GM21367 (cell line): ENCODE data around the gene TRAF3.
"Not testable (repeated sequence)": the region's sequence is repeated elsewhere in the genome, so short reads cannot be mapped to it uniquely, and the experiment has no call there.

ENCODE experiments used
- ATAC-seq: cut with Tn5 transposase; IDR thresholded peaks from one replicate; pipeline ENCODE4 v1.9.1; 2021; ENCODE audit not compliant: unreplicated experiment

Gene TRAF3

DNA sequence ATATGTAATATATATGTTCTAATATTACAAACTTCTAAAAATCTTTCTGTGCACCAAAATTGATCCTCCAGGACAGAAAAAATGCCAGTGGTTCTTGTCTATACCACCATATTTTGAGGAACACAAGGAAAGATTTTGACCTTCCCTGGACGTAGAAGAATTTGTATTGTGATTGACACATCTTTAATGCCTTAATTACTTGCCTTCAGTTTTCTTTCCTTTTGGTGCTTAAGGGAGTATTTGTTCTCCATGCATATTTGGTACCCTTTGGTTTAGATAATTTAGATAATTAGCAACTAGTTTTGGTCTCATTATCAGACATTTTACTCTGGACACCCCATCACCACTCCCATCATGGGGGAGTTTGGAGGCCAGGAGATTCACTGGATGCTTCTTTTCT is 27.6 kb downstream of the TRAF3 start:
- no peak for ATAC-seq

DNA sequence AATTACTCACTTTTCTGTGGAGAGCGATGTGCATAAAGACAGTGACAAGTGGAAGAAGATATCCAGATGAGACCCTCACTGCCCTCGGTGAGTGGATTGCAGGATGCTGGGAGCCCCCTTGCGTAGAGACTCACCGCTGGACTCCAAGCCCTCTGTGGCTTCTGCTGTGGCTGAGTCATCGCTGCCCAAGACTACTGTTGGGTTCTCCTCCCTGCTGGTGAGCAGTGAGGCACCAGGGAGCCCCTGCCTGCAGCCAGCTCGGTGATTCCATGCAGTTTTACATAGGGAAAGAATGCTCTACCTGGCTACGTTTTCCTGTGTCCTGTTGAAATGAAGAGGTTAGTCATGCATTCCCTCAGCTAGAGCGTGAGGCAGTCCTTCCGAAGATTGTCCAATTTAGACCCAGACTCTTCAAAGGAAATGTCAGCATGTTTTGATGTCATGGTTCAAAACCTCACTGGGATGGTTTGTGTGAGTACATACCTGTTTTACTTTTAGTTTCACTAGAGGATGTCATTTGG is 28.2 kb downstream of the TRAF3 start:
- peak; percentile 48 for ATAC-seq

DNA sequence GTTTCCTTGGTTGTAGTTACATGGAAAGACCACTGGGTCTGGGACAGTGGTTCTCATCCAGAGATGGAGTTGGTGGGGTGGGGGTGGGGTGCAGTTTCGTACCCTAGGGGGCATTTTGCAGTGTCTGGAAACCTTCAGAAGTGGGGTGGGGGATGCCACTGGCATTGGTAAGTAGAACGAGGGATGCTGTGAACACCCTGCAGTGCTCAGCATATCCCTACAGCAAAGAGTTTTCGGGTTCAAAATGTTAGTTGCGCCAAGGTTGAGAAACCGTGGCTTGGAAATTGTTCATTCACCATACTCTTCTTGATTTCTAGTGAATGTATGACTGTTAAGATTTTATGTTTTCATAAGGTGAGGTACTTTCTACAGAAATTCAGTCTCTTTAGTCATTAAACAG is 28.7 kb downstream of the TRAF3 start:
- ATAC-seq, result no peak

DNA sequence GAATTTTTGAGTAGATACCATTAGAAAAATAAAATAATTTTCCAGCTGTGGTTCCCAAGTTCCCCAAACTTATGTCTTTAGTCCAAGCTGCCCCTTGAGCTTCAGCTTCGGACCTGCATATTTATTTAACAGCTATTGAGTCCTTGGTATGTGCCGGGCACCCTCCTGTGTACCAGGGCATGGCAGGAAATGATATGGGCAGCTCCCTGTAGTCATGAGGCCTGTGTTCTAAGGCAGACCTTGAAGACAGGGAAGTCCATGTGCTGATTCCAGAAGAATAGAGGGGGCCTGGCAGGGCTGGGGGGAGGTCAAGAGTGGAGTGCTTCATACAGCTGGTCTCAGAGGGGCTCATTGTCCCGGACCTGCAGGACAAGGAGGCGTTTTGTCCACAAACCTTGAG is 29.2 kb downstream of the TRAF3 start:
- no peak for ATAC-seq

DNA sequence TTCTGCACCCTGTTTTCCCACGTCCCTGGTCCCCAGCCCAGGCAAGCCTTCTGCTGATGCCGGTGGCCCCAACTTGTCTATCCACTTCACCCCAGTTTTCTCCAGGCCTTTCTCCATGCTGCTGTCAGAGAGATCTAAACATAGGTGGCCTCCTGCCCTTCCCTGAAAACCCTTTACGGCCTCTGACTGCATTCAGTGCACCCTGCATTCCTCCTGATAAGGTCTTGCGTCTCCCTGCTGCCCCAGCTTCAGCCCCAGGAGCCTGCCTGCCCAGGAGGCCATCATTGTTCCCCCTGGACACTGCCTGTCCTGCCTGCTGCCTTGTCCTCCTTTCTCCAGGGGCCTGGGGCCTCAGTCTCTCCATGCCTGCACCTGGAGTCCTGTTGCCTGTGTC is 29.8 kb downstream of the TRAF3 start:
- ATAC-seq, result no peak

DNA sequence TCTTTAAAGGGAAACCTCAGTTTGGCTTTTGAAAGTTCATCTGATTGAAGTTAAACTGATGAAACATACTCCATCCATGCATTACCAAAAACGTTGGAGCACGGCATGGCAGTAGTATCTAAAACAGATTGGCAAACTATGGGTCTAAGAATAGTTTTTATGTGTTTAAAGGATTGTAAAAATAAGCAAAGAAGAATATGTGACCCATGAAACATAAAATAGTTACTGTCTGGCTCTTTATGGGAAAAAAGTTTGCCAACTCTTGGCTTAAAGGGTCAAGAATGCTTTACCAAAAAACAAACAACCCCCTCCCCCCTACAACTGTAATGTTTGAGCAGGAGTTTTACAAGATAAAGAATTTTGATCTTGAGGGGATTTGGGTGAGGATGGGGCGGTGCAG is 32.6 kb downstream of the TRAF3 start:
- ATAC-seq, result no peak

DNA sequence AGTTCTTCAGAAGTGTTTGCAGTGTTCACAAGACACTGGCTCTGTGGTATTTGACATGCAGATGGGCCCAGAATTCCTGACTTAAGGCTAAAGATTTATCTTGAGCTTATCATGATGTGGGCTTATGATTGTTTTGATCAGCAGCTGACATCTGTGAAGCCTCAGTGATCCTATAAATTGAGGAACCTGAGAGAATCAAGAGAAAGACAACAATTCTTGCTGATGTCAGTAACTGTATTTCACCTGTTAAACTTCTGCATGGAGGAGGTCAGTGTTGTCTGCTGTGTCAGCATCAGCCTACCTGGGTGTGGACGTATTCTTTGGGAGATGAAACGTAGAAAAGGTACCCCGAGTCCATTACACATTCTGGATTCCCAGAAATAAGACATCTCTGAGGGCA is 33.3 kb downstream of the TRAF3 start:
- no peak for ATAC-seq

DNA sequence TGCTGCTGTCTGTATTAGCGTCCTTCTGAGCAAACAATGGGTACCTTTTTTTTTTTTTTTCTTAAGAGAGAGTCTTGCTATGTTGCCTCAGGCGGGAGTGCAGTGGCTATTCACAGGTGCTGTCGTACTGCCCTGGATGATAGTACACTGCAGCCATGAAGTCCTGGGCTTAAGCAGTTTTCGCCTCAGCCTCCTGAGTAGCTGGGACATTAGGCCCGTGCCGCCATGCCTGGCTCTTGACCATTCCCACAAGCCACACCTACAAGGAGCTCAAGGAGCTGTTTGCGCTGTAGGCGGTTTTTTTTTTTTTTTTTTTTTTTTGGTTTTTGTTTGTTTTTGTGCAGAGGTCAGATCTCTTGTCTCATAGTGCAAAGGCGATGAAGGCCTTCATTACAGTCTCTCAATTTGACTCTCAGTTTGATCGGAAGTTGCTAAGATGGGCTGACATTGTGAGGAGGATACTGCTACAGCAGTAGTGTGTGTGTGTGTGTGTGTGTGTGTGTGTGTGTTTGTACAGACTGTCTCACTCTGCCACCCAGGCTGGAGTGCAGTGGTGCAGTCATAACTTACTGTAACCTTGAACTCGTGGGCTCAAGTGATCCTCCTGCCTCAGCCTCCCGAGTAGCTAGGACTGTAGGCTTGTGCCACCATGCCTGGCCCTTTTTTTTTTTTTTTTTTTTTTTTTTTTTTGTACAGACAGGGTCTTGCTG is 34.2 kb downstream of the TRAF3 start:
- no peak for ATAC-seq

DNA sequence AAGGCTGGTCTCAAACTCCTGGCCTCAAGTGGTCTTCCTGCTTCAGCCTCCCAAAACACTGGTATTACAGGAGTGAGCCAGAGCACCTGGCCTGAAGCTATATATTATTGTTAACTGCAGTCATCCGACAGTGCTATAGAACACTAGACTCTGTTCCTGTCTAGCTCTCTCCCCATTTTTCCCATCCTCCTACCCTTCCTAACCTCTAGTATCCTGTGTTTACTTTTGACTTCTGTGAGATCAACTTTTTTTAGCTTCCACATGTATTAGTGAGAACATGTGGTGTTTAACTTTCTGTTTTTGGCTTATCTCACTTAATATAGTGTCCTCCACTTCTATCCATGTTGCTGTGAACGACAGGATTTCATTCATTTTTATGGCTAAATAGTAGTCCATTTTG is 34.7 kb downstream of the TRAF3 start:
- no peak for ATAC-seq

DNA sequence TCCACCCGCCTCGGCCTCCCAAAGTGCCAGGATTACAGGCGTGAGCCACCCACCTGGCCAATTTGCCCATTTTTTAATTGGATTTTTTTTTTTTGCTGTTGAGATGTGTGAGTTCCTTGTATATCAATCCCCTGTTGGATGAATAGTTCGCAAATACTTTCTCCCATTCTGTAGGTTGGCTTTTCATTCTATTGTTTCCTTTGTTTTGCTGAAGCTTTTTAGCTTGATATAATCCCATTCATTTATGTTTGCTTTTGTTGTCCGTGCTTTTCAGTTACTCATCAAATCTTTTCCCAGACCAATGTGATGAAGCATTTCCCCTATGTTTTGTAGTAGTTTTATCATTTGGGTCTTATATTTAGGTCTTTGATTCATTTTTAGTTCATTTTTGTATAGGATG is 36.4 kb downstream of the TRAF3 start:
- no peak for ATAC-seq

DNA sequence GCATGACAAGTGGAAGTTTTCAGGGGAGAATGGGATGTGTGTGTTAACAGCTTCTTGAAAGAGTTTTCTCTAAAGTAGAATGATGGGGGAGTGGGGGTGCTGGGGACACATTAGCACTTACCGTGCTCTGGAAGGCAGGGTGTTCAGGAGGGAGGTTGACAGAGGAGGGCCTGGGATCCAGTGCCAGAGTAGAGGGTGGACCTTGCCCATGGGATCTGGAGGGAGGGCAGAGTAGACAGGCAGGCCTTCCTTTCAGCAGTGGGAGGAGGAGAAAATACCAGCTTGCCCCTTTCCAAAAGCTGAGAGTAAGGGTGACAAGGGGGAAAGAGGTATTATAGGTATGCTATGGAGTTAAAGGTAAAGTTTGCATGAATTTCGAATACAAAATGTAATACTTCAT is 40.1 kb downstream of the TRAF3 start:
- no peak for ATAC-seq

DNA sequence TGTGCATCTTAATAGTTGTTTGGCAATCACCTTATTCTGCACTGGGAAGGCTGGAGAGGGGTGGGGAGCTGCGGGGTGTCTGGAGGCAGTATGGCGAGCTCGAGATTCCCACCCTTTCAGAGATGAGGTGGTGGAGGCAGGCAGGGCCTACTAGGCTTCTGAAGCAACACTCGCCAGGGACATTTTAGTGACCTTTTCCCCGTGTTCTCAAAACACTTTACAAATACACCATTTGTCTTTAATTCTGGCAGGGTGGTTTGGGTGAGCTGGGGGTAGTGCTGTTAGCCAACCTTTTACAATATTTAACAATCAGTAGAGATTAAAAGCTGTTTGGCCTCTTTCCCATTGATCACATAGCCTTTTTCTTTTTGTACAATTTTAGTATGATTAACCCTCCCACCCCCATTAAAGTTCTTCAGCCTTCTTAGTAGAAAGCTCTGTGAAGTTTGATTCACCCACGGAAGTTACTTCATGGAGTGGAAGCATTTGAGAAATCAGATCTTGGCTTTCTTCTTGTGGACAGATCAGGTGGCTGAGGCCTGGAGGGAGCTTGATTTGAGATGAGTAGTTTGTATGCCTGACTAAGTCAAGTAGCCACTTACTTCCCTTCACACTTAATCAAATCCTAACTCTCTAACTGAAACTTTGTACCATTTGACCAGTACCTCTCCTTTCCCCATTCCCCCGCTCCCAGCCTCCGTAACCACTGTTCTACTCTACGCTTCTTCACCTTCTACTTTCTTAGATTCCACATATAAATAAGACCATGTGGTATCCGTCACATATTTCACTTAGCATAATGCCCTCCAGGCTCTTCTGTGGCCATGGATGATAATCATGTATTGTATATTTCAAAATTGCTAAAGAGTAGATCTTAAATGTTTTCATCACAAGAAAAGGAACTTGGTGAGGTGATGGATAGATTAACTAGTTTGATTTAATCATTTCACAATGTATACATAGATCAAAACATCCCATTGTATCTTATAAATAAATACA is 41.0 kb downstream of the TRAF3 start:
- ATAC-seq, result no peak

DNA sequence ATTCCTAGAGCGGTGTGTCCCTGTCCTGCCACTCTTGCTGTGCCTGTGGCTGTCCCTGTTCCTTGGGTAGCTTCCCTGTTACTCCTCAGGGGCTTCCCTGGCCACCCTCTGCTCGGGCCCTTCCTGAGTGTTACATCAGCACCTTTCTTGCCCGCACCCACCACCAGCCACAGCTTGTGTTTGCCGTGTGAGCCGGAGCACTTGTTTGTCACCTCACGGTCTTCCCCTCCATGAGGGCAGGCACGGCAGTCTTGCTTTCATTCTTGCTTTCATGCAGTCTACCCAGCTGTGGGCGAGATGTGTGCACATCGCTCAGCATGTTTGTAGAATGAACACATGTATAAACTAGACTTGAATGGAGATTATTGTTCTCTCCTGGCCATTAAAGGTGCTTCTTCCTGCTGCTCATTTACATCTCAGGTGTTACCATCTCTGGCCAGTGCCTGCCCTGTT is 42.0 kb downstream of the TRAF3 start:
- ATAC-seq, result peak; percentile 60

DNA sequence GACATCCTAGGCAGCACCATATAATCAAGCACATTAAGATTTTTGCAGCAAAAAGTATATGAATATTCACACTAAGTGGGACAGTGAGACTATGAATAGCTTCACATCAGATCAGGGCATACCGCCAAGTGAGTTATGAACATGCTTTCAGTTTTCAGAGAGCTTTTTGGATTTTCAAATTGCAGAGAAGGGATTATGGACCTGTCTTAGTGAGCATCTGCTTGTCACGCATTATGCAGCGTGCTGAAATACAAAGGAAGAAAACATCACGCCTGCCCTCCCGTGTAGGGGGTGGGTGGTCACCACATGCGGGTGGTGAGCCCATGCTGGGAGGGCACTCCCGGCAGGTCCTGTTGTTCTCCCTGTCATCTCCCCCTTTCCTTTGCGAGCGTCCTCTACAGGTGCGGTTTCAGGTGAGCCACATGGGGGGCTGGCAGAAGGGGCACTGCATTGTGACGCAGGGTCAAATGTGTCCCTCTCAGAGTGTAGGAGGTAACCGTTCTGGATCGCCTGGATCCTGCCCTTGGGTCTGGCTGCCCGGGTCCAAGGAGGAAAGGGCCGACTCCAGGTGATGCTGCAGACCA is 42.6 kb downstream of the TRAF3 start:
- no peak for ATAC-seq

DNA sequence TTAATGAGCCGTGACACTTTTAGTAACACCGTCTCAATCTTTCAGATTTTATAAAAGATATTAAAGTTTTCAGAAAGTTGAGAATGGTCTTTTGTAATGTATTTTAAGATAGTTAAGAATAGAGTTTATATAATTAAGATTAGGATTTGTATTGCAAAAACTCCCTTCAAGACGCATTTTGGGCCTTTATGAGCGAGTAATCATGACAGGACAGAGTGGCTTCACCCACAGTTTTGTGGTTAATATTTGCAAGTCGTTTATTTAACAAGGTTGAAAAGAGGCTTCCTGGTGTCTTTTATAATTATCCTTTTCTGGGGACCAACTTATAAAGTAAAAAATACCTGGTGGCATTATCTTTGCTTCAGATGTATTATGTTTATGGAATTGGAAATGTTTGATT is 44.0 kb downstream of the TRAF3 start:
- no peak for ATAC-seq

DNA sequence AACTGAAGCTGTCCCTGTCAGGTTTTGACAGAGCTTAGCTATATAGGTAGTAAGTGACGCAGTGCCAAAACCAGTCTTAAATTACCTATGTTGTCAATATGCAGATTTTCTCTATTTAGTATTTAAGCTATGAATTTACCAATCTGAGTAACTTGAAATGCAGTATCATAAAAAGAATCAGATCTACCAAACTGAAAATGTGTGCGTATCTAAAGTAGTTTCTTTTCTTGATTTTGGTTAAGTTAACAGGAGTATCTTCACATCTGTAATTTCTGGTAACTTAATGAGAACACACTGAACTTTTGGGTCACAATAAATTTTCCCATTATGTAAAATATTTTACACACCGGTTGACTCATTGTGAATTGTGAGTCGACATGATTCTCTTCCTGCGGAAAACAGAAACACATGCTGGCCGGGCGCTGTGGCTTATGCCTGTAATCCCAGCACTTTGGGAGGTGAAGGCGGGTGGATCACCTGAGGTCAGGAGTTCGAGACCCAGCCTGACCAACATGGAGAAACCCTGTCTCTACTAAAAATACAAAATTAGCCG is 45.1 kb downstream of the TRAF3 start:
- ATAC-seq, result no peak

DNA sequence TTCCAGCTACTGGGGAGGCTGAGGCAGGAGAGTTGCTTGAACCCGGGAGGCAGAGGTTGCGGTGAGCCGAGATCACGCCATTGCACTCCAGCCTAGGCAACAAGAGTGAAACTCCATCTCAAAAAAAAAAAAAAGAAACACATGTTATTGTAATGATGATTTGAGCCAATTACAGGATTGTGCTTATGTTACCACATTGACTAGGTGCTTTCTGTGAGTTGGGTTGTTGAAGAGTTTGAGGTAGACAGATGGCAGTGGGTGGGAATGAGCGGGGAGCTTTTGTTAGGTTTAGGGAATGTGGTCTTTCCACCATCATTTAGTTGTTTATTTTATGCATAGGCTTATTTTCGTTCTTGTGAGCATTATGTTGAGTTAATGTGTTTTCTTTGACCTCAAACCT is 45.6 kb downstream of the TRAF3 start:
- ATAC-seq, result not testable (repeated sequence)

DNA sequence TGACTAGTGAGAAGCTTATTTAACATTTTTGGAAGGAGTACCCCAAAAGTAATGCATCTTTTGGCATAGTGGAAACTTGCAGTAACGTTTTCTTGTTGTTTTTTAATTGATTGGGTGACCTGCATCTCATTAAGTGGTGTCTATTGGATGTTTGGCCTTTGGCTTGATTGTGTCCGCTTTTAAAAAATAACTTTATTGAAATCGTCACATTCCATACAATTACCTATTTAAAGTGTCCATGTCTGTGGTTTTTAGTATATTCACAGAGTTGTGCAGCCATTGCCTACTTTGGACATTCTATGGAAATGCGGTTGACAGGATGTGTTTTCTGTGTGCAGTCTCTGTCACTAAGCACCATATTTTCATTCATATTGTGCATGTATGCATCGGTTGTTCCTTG is 46.3 kb downstream of the TRAF3 start:
- ATAC-seq, result no peak

DNA sequence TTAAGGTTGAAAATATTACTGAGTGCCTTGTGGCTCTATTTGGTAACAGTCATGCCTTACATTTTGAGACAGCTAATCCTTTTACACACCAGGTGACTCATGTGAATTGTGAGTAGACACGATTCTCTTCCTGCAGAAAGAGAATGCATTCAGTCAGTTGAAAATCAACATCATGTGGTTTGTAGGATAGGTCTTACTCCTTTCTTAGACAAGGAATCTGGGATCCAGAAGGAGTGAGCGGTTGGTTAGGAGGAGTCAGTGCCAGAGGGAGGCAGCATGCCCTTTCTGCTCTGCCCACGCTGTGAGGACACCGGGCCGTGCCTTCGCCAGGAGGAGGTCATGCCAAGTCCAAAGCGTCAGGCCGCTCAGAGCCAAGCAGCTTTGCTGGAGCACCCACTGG is 47.6 kb downstream of the TRAF3 start:
- ATAC-seq, result no peak

DNA sequence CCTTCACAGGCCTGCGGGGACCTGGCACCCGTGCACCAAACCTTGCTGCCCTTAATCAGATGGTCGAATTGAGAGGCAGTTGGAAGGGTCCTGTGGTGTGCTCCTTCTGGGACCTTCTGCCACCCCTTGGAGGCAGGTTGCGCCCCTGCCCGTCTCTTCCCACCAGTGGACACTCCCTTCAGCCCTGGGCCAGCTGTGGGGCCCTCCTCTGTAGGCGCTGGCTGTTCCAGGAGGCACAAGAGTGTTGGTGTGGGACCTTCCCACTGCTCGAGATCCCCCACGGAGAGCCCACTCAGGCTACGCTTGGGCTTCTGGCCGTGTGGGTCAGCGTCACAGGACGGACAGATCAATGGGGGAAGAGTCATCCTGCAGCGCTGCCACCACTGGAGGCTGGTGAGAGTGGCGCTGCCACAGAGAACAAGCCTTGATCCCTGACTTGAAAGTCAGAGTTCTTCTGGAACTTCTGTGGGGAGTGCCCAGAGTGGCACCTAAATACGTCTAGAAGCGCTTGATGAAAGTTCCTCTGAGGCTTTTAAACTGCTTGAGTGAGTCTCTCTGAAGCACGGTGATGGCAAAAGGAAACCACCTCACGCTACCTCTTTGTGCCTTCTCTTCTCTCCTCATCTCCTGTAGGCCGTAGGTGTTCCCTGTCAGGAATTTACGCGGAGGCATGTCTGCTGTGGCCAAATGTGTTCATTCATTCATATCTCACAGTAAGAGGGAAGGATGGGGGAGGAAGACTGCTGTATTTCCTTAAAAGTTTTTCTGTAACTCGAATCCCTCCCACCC is 48.3 kb downstream of the TRAF3 start:
- no peak for ATAC-seq

DNA sequence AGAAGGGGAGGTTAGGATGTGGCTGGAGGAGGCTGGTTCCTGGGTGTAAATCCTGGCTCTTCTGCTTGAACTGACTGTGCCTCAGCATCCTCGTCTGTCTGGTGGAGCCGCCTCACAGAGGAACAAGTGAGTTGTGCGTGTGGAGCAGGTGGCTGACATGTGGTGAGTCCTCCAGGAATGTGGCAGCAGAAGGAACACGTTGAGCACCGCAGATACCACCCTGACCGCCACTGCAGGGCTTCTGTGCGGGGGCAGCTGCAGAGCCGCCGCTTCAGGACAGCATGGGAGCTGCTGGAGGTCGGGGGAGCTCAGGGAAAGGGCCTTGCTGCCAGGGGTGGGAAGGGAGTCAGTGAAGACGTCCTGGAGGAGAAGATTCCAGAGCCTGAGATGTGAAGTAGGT is 48.9 kb downstream of the TRAF3 start:
- ATAC-seq, result no peak
